ENCODE data around the gene CPXM2.

The CPXM2 gene

DNA sequence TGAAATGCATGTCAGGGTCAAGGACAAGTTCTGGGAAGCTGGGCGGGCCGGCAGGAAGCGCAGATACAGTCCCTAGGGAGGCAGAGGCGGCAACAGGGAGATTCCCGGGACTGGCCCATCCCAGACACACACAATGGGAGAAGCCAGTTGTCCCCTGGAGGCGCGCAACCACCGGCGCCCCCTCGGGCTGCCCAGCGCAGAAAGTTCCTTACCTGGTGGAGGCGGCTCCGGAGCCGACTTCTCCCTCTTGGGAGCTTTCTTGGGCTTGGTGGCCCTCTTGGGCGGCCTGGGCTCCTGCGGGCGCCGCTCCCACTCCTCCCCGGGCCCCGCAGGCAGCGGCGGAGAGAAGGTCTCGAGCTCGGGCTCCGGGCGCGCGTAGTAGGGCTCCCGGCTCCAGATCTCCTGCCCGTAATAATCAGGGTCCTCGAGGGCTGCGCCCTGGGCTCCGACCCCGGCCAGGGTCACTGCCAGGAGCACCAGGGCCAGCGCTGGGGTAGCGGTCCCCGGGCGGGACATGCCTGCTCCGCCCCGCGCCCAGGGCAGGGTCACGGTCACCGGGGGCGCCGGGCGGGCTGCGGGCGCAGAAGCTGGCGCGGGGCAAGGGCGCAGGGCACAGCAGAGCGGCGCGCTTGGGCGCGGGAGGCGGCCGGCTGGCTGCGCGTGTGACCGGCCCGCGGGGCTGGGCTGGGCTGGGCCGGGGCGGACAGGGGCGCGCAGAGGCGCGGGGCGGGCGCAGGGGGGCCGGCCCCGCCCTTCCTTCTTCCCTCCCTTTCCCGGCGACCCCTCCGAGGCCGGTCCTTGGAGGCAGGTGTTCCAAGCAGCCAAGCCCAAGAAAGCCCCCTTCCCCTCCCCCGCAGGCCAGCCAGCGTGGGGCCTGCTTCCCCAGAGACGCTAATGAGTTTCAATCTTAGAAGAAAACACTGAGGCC lies at the start of gene CPXM2:
CPXM2 (minus strand) TSS at position 664 of the 928 bp plus-strand sequence; CDS start at position 516, 148 bp downstream.
- no peak for DNase-seq

- no peak for DNase-seq
Observed at GRCh38 chr10:123939591-123939990, 48.0 kb upstream of the CPXM2 start.

DNA sequence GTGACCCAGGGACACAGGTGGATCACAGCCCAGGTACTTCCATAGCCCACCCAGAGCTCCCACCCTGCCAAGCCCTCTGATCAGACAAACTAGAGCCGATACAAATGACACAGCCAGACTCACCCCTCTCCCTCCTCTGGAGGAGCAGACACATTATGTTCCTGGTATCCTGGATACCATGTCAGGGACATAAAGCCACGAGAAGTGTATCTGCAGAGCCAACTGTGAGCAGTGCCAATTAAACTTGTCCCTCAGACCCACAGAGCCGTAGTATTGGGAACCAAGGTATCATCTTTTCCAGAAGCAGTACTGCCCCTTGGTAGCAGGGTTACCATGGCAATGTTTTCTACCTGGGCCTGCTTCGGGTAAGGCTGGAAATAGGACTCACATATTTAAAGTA lies 47.3 kb upstream of the CPXM2 start:
- no peak for DNase-seq

DNA sequence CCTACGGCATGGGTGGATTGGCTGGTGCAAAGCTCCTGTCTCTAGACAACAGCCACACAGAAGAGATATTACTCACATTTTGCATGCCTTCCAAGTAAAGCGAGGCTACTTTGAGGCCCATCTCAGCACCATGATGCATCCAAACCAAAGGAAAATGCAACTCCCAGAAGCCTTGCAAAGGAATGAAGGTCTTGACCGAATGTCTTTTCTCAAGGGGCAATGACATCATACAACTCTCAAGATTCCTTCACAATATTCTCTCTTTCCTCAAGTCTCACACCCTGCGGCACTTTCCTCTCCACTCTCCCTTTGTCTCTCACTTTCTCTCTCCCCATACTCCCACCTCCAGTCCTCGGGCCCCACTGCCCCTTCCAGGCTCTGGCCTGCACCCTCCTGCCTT lies 44.8 kb upstream of the CPXM2 start:
- no peak for DNase-seq

- no peak for DNase-seq
Observed at GRCh38 chr10:123935680-123936079, 44.1 kb upstream of the CPXM2 start.

DNA sequence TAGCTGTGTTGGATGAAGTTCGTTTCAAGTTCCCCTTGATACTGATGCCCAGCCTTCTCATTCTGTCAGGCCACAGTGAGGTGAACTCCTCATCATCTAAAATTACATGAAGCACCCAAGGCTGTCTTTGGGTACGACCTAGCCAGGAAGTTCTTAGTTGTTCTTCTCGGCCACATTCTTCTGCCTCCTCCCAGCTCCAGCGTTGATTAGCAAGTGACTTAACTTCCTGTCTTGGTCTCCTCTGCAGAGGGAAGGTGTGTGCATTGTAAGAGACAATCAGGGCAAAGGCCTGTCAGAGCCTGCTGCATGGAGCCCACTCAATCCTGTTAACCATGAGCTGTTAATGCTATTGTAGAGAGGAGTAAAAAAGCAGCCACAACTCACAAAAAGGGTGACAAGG lies 43.2 kb upstream of the CPXM2 start:
- DNase-seq = no peak

DNA sequence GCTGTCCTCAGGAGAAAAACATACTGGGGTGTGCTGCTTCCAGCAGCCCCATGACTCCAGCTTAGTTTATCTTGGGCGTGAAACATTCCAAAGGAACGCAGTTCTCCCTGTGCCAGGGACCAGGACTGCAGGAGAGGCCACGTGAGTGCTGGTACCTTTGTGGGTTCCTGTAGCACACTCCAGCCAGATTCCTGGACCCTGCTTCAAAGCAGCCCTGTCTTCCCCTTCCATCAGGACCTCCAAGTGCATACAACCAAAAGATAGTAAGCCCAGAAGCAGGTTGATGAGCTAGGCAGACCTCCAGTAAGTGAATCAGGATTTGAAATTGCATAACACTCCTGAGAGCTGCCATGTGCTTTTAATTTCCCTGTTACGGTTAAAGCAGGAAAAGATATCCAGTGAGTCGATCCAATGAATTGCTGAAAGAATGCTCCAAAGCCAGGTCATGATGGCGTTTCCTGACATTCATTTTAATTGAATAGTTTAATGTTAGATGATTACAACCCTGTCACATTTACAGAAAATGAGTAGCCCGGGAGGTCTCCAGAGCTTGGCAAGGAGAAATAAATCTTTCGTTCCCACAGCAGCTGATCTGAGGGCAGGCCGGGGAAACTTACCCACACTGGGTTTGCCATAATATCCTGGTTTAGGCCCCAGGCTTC lies 38.9 kb upstream of the CPXM2 start:
- no peak for DNase-seq

- no peak for DNase-seq
Observed at GRCh38 chr10:123929791-123930190, 38.2 kb upstream of the CPXM2 start.

DNA sequence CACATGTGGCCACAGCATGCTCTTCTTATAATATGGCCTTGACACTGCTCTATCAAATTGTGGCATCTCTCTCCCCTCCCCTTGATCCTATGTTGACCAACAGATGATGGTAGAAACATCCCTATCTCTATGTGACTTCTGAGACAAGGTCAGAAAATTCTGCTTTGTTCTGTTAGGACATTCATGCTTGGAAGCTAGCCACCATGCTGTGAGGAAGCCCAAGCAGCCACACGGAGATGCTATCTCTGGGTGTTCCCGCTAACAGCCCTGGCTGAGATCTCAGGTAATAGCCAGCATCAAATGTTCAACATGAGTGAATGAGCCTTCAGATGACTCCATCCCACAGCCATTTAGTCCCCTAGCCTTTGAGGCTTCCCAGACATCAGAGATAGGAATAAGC lies 36.8 kb upstream of the CPXM2 start:
- DNase-seq = no peak

DNA sequence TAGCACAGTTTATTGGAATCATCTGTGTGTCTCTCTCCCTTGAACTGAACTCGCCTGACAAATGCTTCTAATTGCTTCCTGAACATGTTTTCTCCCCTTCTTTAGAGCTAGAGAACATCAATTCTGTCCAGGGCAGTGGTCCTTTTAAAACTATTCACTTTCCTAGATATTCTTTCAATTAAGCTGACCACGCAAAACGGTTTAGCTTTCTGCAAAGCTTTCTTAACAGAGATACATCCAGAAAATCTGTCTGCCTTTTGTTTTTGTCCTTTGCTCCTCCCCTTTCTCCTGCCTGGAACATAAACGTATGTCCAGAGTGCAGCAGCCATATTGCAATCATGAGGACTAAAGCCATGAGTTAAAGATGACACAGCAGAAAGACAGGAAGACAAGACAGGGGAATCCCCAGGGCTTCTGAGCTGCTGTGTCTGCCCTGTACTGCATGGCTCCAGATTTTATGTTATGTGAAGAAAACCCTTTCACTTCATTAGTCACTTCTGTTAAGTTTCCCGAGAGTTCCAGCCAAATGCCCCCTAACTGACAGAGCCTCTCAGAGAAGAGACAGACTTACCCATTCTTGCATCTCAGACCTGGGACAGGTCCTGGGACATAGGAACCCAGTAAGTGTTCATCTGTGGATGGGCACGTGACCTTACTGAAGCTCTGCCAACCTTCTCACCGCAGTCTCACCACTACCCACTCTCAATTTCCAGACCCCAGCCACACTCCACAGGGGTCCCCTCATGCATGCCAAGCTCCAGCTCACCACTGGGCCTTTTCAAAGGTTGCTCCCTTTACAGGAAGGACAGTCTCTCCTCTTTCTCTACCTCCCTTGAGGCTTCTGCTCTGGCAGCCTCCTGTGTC lies 35.0 kb upstream of the CPXM2 start:
- DNase-seq = no peak

- DNase-seq = no peak
Observed at GRCh38 chr10:123922126-123922525, 30.5 kb upstream of the CPXM2 start.

DNA sequence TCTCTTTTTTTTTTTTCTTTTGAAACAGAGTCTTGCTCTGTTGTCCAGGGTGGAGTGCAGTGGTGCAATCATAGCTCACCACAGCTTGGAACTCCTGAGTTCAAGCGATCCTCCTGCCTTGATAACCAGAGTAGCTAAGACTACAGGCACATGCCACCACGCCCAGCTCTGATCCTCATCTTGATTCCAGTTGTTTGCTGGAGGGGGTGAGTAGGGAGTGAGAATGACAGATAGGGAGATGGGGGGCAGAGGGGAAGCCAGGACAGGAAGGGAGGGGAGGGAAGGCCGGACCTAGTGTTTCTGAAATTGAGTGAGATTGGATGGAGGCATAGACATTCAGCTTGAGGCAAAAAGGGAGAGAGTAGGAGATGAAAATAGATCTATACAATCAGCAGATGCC lies 25.2 kb upstream of the CPXM2 start:
- no peak for DNase-seq

GRCh38 chr10:123913688-123914268 lies 22.2 kb upstream of the CPXM2 start:
- DNase-seq = no peak

DNA sequence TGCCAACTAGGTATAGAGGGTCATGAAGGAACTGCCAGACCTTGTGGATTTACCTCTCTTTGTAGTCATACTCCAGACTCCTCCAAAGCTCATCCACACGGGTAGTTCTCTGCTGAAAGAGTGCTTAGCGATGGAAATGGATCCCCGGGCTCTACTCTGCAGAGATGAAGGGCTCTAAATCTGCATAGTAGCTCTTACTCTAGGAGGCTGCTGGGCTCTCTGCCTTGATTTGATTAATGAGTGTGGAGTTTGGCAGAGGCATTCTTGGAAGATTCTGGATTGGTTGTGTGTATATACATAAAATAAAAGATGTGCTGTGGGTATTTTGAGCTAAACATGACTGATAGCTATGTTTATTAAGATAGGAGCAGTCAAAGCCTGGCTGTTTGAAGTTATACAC lies 21.3 kb upstream of the CPXM2 start:
- DNase-seq = no peak

DNA sequence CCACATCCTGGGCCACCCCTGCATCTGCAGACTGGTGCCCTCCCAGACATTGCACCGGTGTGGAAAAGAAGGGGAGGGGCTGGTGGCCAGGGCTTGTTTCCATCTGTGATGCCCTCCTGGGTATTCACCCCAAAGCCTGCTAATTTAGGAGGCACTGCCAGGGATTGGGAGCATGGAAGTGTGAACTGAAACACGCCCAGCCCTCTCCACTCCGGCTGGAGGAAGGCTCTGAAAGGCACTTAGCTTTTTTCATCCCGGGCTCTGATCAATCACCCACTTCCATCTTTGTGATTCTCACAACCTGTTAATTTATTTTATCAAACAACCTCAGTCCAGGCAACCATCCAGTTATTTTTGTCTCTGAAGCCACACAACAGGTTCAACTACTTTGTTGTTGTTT lies 20.9 kb upstream of the CPXM2 start:
- DNase-seq = no peak

GRCh38 chr10:123911866-123912265 lies 20.3 kb upstream of the CPXM2 start:
- no peak for DNase-seq

DNA sequence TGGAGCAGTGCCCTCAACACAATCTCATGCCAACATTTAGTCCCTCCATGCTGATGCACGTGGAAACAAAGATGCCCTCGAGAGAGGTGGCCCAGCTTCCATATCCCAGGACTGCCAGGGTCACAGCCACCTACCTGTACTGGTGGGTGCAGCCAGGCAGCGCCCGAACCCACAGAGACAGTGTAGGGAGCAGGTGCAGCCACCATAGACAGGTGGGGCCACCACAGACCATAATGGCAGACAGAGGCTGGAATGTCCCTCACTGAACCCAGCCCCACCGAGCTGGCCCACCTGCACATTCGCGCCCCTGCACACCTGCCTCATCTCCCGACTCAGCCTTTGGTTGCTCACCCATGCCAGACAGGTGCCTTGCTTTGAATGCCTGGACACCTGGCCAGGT lies 18.3 kb upstream of the CPXM2 start:
- no peak for DNase-seq

DNA sequence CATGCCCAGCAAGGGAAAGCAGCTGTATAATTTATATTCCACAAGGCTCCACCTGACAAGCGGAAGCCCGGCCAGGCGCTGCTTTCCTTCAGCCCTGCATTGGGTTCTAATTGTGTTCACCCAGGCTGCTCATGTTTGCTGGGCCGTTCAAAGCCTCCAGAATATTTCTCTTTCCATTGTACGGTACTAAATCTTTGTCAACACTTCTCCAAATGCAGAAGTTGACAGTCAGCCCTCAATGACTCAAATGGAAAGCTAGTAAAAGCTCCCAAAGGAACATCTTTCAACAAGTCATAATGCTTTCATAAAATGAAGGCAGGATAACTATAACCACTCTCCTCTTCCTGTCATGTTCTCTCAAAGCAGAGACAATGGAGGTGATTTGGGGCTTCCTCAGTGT lies 17.8 kb upstream of the CPXM2 start:
- no peak for DNase-seq

- no peak for DNase-seq
Observed at GRCh38 chr10:123908379-123908778, 16.8 kb upstream of the CPXM2 start.

- DNase-seq = no peak
Observed at GRCh38 chr10:123906884-123907652, 15.5 kb upstream of the CPXM2 start.

DNA sequence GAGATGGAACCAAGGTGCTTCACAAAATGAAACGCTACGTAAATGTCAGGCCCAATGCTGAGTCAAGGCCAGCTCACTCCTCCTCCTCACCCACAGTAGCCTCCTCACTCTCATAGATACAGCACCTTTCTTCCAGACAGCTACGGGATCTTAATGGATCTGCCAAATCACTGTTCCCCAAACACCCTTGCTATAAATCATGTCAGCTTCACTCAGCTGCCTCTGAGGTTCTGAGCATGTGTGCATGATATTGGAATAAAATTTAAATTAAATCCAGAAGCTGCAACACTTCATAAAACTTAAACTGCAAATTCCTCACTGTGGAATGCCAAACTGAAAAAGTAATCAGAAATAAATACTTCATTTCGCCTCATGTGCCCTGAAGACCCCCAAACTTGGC lies 14.7 kb upstream of the CPXM2 start:
- no peak for DNase-seq

DNA sequence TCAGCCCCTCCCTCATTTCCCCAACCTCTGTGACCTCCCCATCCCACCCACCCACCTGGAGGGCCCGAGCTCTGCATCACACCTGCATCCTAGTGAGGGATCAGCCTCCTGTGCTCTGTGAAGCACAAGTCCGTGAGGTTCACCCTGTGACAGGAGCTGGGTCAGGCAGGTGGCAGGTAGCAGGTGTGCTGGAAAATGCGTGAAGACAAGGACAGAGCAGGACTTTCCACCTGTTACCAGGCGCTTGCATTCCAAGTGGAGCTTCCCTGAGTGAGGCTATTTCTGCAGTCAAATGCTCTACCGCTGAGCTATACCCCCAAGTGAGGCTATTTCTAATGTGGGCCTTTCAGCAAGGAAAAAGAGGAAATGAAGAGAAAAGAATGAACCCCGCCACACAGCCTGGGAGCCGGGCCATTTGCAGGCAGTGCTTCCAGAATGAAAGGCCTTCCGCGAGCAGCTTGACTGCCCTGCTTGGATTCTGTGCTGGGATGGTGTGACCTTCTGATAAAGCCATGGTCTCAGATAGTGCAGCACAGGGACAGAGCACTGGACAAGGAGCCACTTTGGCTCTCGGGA lies 13.3 kb upstream of the CPXM2 start:
- no peak for DNase-seq

All from CD4-positive, alpha-beta T cell treated with Interleukin-21 for 1 hour (primary cell).